ENCODE data around the gene SRBD1.

GRCh38 chr2:45494275-45494977 lies 116.6 kb downstream of the SRBD1 start:
- TF ChIP-seq, protein P1, sequence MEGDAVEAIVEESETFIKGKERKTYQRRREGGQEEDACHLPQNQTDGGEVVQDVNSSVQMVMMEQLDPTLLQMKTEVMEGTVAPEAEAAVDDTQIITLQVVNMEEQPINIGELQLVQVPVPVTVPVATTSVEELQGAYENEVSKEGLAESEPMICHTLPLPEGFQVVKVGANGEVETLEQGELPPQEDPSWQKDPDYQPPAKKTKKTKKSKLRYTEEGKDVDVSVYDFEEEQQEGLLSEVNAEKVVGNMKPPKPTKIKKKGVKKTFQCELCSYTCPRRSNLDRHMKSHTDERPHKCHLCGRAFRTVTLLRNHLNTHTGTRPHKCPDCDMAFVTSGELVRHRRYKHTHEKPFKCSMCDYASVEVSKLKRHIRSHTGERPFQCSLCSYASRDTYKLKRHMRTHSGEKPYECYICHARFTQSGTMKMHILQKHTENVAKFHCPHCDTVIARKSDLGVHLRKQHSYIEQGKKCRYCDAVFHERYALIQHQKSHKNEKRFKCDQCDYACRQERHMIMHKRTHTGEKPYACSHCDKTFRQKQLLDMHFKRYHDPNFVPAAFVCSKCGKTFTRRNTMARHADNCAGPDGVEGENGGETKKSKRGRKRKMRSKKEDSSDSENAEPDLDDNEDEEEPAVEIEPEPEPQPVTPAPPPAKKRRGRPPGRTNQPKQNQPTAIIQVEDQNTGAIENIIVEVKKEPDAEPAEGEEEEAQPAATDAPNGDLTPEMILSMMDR (IDR thresholded peaks at IDR 0.05) = peak; percentile 57 to 74 (median 70)
- no peak for TF ChIP-seq EP300 (IDR thresholded peaks at IDR 0.05; ENCODE audit: low read depth)

Measured in transverse colon (tissue), 3 donors.